ENCODE results near the gene LRRC3. TPM values are rescaled to one million over a fixed set of nuclear protein-coding genes. Genes with fewer than 3 reads are reported as not detected.

Gene LRRC3
- total and polyA plus RNA-seq, 2 of the 4 experiments (the other 2 are of a cell fraction), result under 0.01 to 0.38 TPM

DNA sequence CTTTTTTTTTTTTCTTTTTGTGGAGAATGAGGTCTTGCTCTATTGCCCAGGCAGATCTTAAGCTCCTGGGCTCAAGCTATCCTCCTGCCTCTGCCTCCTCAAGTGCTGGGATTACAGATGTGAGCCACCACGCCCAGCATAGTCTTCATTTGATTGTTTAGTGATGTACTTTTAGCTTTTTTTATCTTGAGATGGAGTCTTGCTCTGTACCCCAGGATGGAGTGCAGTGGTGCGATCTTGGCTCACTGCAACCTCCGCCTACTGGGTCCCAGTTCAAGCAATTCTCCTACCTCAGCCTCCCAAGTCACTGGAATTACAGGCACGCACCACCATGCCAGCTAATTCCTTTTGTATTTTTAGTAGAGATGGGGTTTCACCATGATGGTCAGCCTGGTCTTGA lies 24.0 kb upstream of the LRRC3 start:
- Histone ChIP-seq H3K9me3 (ENCODE audit: control insufficient read depth, insufficient read depth, low read length) (peaks cover 29% of the 10 kb centered on the region; the same call in 1 of the 2 replicates), H2AFZ (replicated peaks; ENCODE audit: low read length, poor library complexity) (no peak overlapping the region), H3K14ac (replicated peaks; ENCODE audit: low read depth, low read length) (no peak overlapping the region), H3K4ac (ENCODE audit: low read depth, low read length) (no peak overlapping the region), H3K4me1 (ENCODE audit: control insufficient read depth, insufficient read depth, low read length) (no peaks in the 10 kb centered on the region), H2AK9ac (replicated peaks; ENCODE audit: low read depth, low read length, poor library complexity) (no peak overlapping the region), H4K91ac (ENCODE audit: insufficient read depth, low read depth, low read length) (no peak overlapping the region), H3K27ac (ENCODE audit: insufficient read depth, low read length) (no peak overlapping the region), H2BK5ac (ENCODE audit: low read depth, low read length, poor library complexity, severe bottlenecking) (no peak overlapping the region), H3K4me3 (ENCODE audit: insufficient read depth, low read depth, low read length) (no peak overlapping the region), H4K20me1 (ENCODE audit: insufficient read depth, low read length) (no peaks in the 10 kb centered on the region), H3K36me3 (ENCODE audit: control insufficient read depth, insufficient read depth, low read length) (no peaks in the 10 kb centered on the region), H3K27me3 (ENCODE audit: control insufficient read depth, insufficient read depth, low read length) (no peaks in the 10 kb centered on the region), H3K56ac (ENCODE audit: extremely low read depth, insufficient read depth, low read length) (no peak overlapping the region), H3K79me1 (ENCODE audit: low read depth in 1 of 2, low read length in 2 of 2) (no peaks in the 10 kb centered on the region), H2BK120ac (ENCODE audit: low read depth, low read length) (no peak overlapping the region), H4K8ac (ENCODE audit: low read depth in 2 of 2, low read length in 2 of 2) (no peak overlapping the region), H2BK20ac (ENCODE audit: low read depth, low read length) (no peak overlapping the region), H3K4me2 (ENCODE audit: low read depth, low read length) (no peak overlapping the region), H3K23ac (ENCODE audit: low read depth, low read length) (no peak overlapping the region), H2BK15ac (ENCODE audit: low read depth, low read length) (no peak overlapping the region), H4K5ac (ENCODE audit: low read depth, low read length) (no peak overlapping the region), H3K18ac (ENCODE audit: low read depth, low read length) (no peak overlapping the region), H2AK5ac (ENCODE audit: low read depth, low read length) (no peak overlapping the region), H3K9ac (ENCODE audit: low read depth, low read length) (no peak overlapping the region), H3K9me1 (ENCODE audit: insufficient read depth, low read length) (no peaks in the 10 kb centered on the region)
- ChIA-PET POLR2A (ENCODE audit: unreplicated experiment) (no interaction called here), CTCF (no interaction called here)
- TF ChIP-seq, protein P1, sequence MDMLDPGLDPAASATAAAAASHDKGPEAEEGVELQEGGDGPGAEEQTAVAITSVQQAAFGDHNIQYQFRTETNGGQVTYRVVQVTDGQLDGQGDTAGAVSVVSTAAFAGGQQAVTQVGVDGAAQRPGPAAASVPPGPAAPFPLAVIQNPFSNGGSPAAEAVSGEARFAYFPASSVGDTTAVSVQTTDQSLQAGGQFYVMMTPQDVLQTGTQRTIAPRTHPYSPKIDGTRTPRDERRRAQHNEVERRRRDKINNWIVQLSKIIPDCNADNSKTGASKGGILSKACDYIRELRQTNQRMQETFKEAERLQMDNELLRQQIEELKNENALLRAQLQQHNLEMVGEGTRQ (IDR thresholded peaks at IDR 0.05; ENCODE audit: low read depth, low read length), result no peak
- TF ChIP-seq RAD21 (IDR thresholded peaks at IDR 0.05; ENCODE audit: low read length) (no peak), NFE2L2 (IDR thresholded peaks at IDR 0.05; ENCODE audit: low read depth, low read length) (no peak), BHLHE40 (IDR thresholded peaks at IDR 0.05; ENCODE audit: low read depth, low read length) (no peak), RFX5 (IDR thresholded peaks at IDR 0.05; ENCODE audit: low read depth, low read length) (no peak), SMC3 (IDR thresholded peaks at IDR 0.05; ENCODE audit: low read depth, low read length) (no peak), MAZ (IDR thresholded peaks at IDR 0.05; ENCODE audit: borderline replicate concordance, low read depth, low read length) (no peak), RCOR1 (IDR thresholded peaks at IDR 0.05; ENCODE audit: insufficient replicate concordance, low read length) (no peak), POLR2A (IDR thresholded peaks at IDR 0.05; ENCODE audit: low read depth, low read length) (no peak), CEBPB (IDR thresholded peaks at IDR 0.05; ENCODE audit: low read depth, low read length) (no peak), CTCF (conservative IDR thresholded peaks at IDR 0.05; ENCODE audit: low read depth, low read length) (no peak), FOS (IDR thresholded peaks at IDR 0.05; ENCODE audit: low read depth, low read length) (no peak), CHD1 (IDR thresholded peaks at IDR 0.05; ENCODE audit: low read depth, low read length) (no peak)
- WGBS, 2 experiments (ENCODE audit: extremely low coverage in 2 of 2, insufficient read length in 1 of 2), result no CpG with 5 or more reads among the region's 4 CpGs
- no TSS peak for BruUV-seq (replicated peaks)
- intact Hi-C loops (cut with micrococcal nuclease), result no loop called here
- no peak for ATAC-seq (ENCODE audit: low read depth)
- no peak for DNase-seq
- dilution Hi-C loops (cut with HindIII; ENCODE audit: low sequenced_read_pairs, unreplicated experiment), result no loop called here
- in situ Hi-C loops (cut with MboI; ENCODE audit: low sequenced_read_pairs), result no loop called here

All from IMR-90 (cell line).